OCI-LY1 (cell line): Measurements from ENCODE around the gene HPX.

Source experiments
- H2AFZ ChIP-seq: fragments of 200-600 bp; sonication (generic), shearing (Covaris generic); 2 replicates; pipeline ENCODE4 v1.6.0; 2014; ENCODE audit warnings: antibody characterized with exemption, mild to moderate bottlenecking, low read length
- H3F3A ChIP-seq: fragments of 200-600 bp; sonication (generic), shearing (Covaris generic); 2 replicates; pipeline ENCODE4 v1.6.0; 2014; ENCODE audit warnings: mild to moderate bottlenecking, antibody characterized with exemption, low read length, moderate library complexity; ENCODE audit not compliant: insufficient read depth
- H3K27ac ChIP-seq: fragments of 200-600 bp; sonication (generic); 2 replicates; pipeline ENCODE4 v1.5.1; 2014; ENCODE audit warnings: low read length, mixed run types, mild to moderate bottlenecking, low read depth; ENCODE audit not compliant: poor library complexity, severe bottlenecking
- H3K27me3 ChIP-seq: fragments of 200-600 bp; sonication (generic); 2 replicates; pipeline ENCODE4 v1.6.0; 2014; ENCODE audit warnings: antibody characterized with exemption, mild to moderate bottlenecking, low read length, moderate library complexity; ENCODE audit not compliant: insufficient read depth
- H3K36me3 ChIP-seq: fragments of 200-600 bp; sonication (generic); 2 replicates; pipeline ENCODE4 v1.6.1; 2014; ENCODE audit warnings: mild to moderate bottlenecking, antibody characterized with exemption, low read length, moderate library complexity, mixed read lengths; ENCODE audit not compliant: insufficient read depth
- H3K4me1 ChIP-seq: fragments of 200-600 bp; sonication (generic); 2 replicates; pipeline ENCODE4 v1.5.1; 2014; ENCODE audit warnings: mild to moderate bottlenecking, low read length, moderate library complexity; ENCODE audit not compliant: insufficient read depth, severe bottlenecking
- H3K4me2 ChIP-seq: fragments of 200-600 bp; sonication (generic), shearing (Covaris generic); 2 replicates; pipeline ENCODE4 v1.6.1; 2014; ENCODE audit warnings: low read length
- H3K4me3 ChIP-seq: fragments of 200-600 bp; sonication (generic); 2 replicates; pipeline ENCODE4 v1.5.1; 2014; ENCODE audit warnings: low read length, low read depth, mild to moderate bottlenecking, mixed read lengths; ENCODE audit not compliant: poor library complexity, severe bottlenecking
- H3K79me2 ChIP-seq: fragments of 200-600 bp; shearing (Covaris generic); 2 replicates; pipeline ENCODE4 v1.6.1; 2016; ENCODE audit warnings: mixed run types, low read length, mixed read lengths; ENCODE audit not compliant: insufficient read depth
- H3K9ac ChIP-seq: fragments of 200-600 bp; sonication (generic), shearing (Covaris generic); 2 replicates; pipeline ENCODE4 v1.6.1; 2014; ENCODE audit warnings: mild to moderate bottlenecking, low read length, mixed read lengths
- H3K9me2 ChIP-seq: fragments of 200-600 bp; sonication (generic), shearing (Covaris generic); 2 replicates; pipeline ENCODE4 v1.6.1; 2014; ENCODE audit warnings: low read depth, mild to moderate bottlenecking, low read length, mixed read lengths
- H3K9me3 ChIP-seq: fragments of 200-600 bp; shearing (Covaris generic); 2 replicates; pipeline ENCODE4 v1.6.1; 2014; ENCODE audit warnings: low read length, mixed read lengths
- H4K20me1 ChIP-seq: fragments of 200-600 bp; sonication (generic), shearing (Covaris generic); 2 replicates; pipeline ENCODE4 v1.6.0; 2016; ENCODE audit warnings: mild to moderate bottlenecking, low read length; ENCODE audit not compliant: insufficient read depth
- CTCF ChIP-seq: fragments of 200-600 bp; sonication (generic), shearing (Covaris generic); IDR thresholded peaks from 2 replicates; pipeline ENCODE4 v1.5.1; 2017; ENCODE audit warnings: mild to moderate bottlenecking, antibody characterized with exemption, low read length, moderate library complexity, mixed read lengths
- EZH2 ChIP-seq: fragments of 200-600 bp; sonication (generic), shearing (Covaris generic); IDR thresholded peaks from 2 replicates; pipeline ENCODE4 v1.8.0; 2017; ENCODE audit warnings: borderline replicate concordance, mixed run types, mild to moderate bottlenecking, antibody characterized with exemption, low read length, moderate library complexity, mixed read lengths

HPX gene

GRCh38 chr11:6440906-6441358, at the start of gene HPX:
Gene HPX, minus strand, starts transcription at chr11:6440987. Its CDS starts 24 bp downstream, at chr11:6440963.
- no peaks in the 10 kb centered on the region for H3K9me3 ChIP-seq
- TF ChIP-seq EZH2 (no peak), CTCF (no peak)
- no peak within 1 kb of the TSS for H3K4me2 ChIP-seq
- peaks cover 3% of the 10 kb centered on the region for H3K4me1 ChIP-seq
- no peak within 1 kb of the TSS for H3K4me3 ChIP-seq
- H3K27ac ChIP-seq = no peak within 1 kb of the TSS
- no peak within 1 kb of the TSS for H3K9ac ChIP-seq
- H3F3A ChIP-seq = no peaks in the 10 kb centered on the region
- no peak within 1 kb of the TSS for H2AFZ ChIP-seq
- no peaks in the 10 kb centered on the region for H3K79me2 ChIP-seq
- no peaks in the 10 kb centered on the region for H3K36me3 ChIP-seq
- H4K20me1 ChIP-seq = no peaks in the 10 kb centered on the region
- no peaks in the 10 kb centered on the region for H3K27me3 ChIP-seq
- no peaks in the 10 kb centered on the region for H3K9me2 ChIP-seq

- no peak overlapping the region for H2AFZ ChIP-seq
- H3F3A ChIP-seq = no peaks in the 10 kb centered on the region
- no peaks in the 10 kb centered on the region for H4K20me1 ChIP-seq
- no peaks in the 10 kb centered on the region for H3K9me3 ChIP-seq
- H3K4me2 ChIP-seq = no peak overlapping the region
- H3K79me2 ChIP-seq = no peaks in the 10 kb centered on the region
- H3K9ac ChIP-seq = no peak overlapping the region
- H3K27me3 ChIP-seq = no peaks in the 10 kb centered on the region
- H3K4me3 ChIP-seq = no peak overlapping the region
- H3K4me1 ChIP-seq = no peaks in the 10 kb centered on the region
- H3K36me3 ChIP-seq = peaks cover 74% of the 10 kb centered on the region
- no peak overlapping the region for H3K27ac ChIP-seq
- H3K9me2 ChIP-seq = no peaks in the 10 kb centered on the region
- TF ChIP-seq CTCF (no peak), EZH2 (no peak)
These were observed 48.5 kb upstream of the HPX start for GRCh38 chr11:6489306-6489705.

- no peak overlapping the region for H3K27ac ChIP-seq
- H3K79me2 ChIP-seq = no peaks in the 10 kb centered on the region
- H2AFZ ChIP-seq = no peak overlapping the region
- H3K9ac ChIP-seq = no peak overlapping the region
- peaks cover 79% of the 10 kb centered on the region for H3K36me3 ChIP-seq
- no peak overlapping the region for H3K4me3 ChIP-seq
- no peak for TF ChIP-seq EZH2
- no peak for TF ChIP-seq CTCF
- H3K27me3 ChIP-seq = no peaks in the 10 kb centered on the region
- no peak overlapping the region for H3K4me2 ChIP-seq
- no peaks in the 10 kb centered on the region for H3K9me3 ChIP-seq
- no peaks in the 10 kb centered on the region for H3K4me1 ChIP-seq
- no peaks in the 10 kb centered on the region for H3F3A ChIP-seq
- H3K9me2 ChIP-seq = no peaks in the 10 kb centered on the region
- H4K20me1 ChIP-seq = no peaks in the 10 kb centered on the region
These were observed 48.0 kb upstream of the HPX start for GRCh38 chr11:6488821-6489220.
